GM21786 (cell line): Measurements from ENCODE around the gene KIF18A.
"Not testable (repeated sequence)": the region's sequence is repeated elsewhere in the genome, so short reads cannot be mapped to it uniquely, and the experiment has no call there.

Source experiments
- ATAC-seq: cut with Tn5 transposase; IDR thresholded peaks from one replicate; pipeline ENCODE4 v1.9.1; 2021; ENCODE audit not compliant: unreplicated experiment

KIF18A gene

DNA sequence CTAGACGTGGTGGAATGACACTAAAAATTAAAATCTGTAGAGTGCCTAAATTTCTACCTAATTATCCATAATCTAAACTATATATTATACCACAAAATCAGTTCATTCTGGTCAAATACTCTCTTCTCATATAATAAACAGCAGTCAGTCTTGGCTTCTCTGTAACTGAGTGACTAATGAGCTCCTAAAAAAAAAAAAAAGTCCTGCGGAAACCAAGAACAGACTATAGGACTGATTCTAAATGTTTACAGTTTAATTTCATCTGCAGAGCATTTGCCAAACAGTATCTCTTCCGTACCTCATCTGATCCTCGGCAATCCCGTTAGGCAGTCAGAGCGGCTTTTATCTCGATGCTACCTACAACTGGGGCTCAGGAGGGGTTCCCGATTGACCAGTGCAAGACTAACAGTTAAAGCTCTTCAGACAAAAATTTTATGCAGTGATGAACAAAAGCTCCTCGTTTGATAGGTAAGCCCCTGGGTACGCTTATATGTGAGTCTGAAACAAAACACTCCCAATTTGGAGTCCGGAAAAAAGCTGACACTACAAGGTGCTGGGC is 686 bp downstream of the KIF18A start:
- ATAC-seq: no peak

DNA sequence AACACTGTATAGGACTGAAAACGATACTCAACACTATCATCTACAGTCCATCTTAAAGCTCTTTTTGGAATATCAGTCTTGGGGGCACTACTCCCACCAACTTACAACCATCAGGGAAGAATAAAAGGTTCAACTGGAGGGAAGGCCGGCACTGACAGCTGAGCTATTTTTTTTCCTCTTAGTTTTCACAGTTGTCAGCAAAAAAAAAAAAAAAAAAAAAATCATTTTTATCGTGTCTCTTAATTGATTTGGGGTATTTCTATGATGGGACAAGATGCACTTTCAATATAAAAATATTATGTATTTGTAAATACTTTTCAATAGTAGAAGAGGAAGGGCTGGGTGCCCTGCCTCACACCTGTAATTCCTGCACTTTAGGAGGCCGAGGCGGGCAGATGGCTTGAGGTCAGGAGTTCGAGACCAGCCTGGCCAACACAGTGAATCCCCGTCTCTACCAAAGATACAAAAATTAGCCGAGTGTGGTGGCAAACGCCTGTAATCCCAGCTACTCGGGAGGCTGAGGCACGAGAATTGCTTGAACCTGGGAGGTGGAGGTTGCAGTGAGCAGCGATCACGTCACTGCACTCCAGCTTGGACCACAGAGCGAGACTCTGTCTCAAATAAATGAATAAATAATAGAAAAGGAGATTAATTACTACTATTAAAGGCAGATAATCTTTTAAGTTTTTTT is 1.5 kb downstream of the KIF18A start:
- ATAC-seq: no peak

DNA sequence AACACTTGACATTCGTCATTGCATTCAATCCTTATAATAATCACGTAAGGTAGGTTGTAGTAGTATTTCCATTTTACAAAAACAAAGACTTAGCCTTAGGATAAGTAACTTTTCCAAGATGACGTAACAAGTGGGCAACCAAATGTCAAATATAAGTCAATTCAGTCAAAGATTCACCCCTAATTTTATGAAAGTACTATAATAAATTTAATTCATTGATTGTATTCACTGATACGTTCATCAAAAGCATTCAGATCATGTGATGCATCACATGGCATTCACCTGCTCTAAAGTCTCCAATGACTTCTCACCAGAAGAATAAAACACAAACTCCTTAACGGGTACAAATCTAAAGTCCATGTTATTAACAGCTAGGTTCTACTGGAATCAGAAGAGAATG is 2.1 kb downstream of the KIF18A start:
- ATAC-seq: no peak

GRCh38 chr11:28104984-28105383 is 3.0 kb downstream of the KIF18A start:
- ATAC-seq: no peak

DNA sequence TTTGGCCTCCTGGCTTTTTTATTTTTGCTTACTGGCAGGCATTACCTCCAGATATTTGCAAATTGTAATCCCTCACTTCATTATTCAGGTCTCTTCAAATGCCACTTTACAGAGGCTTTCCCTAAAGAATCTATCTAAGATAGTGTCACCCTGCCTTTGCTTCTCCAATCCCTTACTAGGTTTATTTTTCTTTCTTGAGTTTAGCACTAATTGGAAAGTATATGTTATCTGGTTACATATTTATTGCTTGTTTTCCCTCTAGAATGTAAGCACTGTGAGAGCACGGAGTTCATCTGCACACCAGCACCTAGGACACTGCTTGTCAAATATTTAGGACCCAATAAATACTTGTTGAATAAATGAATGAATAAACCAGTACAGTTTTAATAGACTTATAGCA is 3.5 kb downstream of the KIF18A start:
- ATAC-seq: no peak

DNA sequence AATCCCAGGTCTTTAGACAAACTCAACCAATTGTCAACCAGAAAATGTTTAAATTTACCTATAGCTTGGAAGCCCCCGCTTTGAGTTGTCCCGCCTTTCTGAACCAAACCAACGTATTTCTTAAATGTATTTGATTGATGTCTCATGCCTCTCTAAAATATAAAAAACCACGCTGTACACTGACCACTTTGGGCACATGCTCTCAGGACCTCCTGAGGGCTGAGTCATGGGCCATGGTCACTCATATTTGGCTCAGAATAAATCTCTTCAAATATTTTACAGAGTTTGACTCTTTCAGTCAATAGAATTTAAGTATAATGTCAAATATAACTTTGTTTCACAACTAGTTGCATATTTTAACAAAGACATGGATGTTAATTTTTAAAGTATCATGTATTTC is 5.7 kb downstream of the KIF18A start:
- ATAC-seq: not testable (repeated sequence)

DNA sequence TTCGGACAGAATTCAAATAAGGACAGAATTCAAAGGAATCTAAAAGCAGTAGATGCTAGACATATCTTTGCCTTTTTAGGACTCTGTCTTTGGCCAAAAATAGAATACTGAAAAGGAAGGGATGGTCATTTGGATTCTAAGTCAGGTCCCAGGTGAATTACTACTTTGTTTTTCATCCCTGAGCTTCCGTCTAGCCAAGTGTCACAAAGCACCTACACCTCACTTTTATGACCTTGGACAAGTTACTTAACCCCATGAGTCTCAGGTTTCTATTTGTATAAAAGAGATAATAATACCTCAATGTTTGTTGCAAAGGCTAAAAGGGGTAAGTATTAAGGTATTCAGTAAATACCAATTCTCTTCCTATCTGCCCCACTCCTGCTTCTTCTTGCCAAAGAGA is 7.3 kb downstream of the KIF18A start:
- no peak for ATAC-seq

- ATAC-seq: no peak
These were observed 8.2 kb downstream of the KIF18A start for GRCh38 chr11:28099715-28100114.

DNA sequence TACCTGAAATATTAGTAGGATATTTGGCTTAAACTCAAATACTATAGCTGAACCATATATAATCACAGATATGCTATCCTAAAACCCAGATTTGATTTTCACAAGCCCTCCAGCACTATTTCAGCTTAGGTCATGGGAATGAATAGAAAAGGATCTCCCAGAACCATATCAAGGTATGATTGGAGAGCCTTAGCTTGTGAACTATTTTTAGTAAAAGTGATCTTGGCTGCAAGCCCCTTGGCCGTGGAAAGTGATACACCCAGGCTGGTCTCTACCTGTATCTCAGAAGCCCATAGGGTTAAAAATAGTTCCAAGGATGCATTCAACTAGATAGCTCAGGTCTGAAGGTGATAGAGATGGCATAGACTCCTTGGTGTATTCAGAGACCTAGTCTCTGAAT is 9.7 kb downstream of the KIF18A start:
- no peak for ATAC-seq

DNA sequence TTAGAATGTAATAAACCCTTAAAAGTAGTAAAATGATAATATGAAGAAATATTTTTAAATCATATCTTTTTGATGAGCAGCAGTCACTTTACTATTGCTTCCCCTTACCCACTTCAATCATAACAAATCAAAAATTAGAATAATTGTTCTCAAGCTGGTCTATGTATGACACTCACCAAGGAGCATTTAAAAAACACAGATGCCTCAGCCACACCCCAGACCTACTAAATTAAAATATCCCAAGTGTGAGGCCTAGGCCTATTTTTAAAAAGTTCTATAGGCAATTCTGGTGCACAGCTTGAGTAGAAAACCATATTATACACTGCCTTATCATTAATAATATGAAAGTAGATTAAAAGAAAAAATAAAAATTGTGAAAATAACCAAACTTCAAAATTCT is 15.2 kb downstream of the KIF18A start:
- ATAC-seq: no peak

GRCh38 chr11:28090052-28090749 is 17.8 kb downstream of the KIF18A start:
- ATAC-seq: no peak

- no peak for ATAC-seq
These were observed 18.6 kb downstream of the KIF18A start for GRCh38 chr11:28089378-28089777.

GRCh38 chr11:28087693-28088092 is 20.3 kb downstream of the KIF18A start:
- ATAC-seq: not testable (repeated sequence)

- not testable (repeated sequence) for ATAC-seq
These were observed 20.8 kb downstream of the KIF18A start for GRCh38 chr11:28087192-28087591.

GRCh38 chr11:28086569-28086968 is 21.4 kb downstream of the KIF18A start:
- no peak for ATAC-seq

- ATAC-seq: no peak
These were observed 24.8 kb downstream of the KIF18A start for GRCh38 chr11:28083118-28083517.

- ATAC-seq: no peak
These were observed 30.4 kb downstream of the KIF18A start for GRCh38 chr11:28077521-28077920.

- no peak for ATAC-seq
These were observed 35.6 kb downstream of the KIF18A start for GRCh38 chr11:28072321-28072720.

DNA sequence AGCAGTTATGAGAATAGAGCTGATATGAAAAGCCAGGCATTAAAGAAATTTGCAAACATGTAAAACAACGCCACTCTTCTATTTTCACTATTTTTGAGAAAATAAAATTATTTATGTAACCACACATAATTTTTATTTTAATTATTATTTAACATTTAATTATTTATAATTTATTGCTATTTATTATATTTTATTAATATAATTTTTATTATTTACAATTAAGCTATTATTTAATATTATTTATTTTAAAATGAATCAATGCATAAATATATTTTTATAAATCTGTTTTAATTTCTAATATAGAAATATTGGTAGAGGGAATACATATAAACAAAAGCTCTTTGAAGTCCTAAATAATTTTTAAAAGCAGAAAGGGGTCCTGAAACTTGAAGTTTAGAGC is 36.7 kb downstream of the KIF18A start:
- ATAC-seq: no peak

DNA sequence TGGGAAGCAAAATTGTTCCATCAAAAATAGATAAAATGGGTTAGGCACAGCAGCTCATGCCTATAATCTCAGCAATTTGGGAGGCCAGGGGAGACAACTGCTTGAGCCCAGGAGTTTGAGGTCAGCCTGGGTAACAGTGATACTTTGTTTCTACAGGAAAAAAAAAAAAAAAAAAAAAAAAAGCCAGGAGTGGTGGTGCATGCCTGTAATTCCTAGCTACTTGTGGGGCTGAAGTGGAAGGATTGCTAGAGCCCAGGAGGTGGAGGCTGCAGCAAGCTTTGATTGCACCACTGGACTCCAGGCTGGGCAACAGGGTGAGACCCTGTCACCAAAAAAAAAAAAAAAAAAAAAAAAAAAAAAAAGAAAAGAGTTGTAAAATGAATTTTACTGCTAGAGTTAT is 49.6 kb downstream of the KIF18A start:
- ATAC-seq: no peak

GRCh38 chr11:28054821-28055220 is 53.1 kb downstream of the KIF18A start:
- ATAC-seq: no peak
